Measurements from ENCODE around the gene PCNT.
"Not testable (repeated sequence)": the region's sequence is repeated elsewhere in the genome, so short reads cannot be mapped to it uniquely, and the experiment has no call there.

PCNT gene

GRCh38 chr21:46304955-46305354, 19.0 kb upstream of the PCNT start:
- no peak for DNase-seq

- DNase-seq = no peak
Observed at GRCh38 chr21:46307625-46308024, 16.3 kb upstream of the PCNT start.

- DNase-seq = no peak
Observed at GRCh38 chr21:46308431-46308830, 15.5 kb upstream of the PCNT start.

- DNase-seq = not testable (repeated sequence)
Observed at GRCh38 chr21:46310260-46310659, 13.7 kb upstream of the PCNT start.

GRCh38 chr21:46311568-46311967, 12.4 kb upstream of the PCNT start:
- no peak for DNase-seq

- DNase-seq = no peak
Observed at GRCh38 chr21:46312949-46313348, 11.0 kb upstream of the PCNT start.

- no peak for DNase-seq
Observed at GRCh38 chr21:46314441-46315020, 9.4 kb upstream of the PCNT start.

GRCh38 chr21:46316708-46317324, 7.1 kb upstream of the PCNT start:
- DNase-seq = no peak

GRCh38 chr21:46317710-46318463, 6.1 kb upstream of the PCNT start:
- DNase-seq = no peak

- no peak for DNase-seq
Observed at GRCh38 chr21:46318464-46318845, 5.5 kb upstream of the PCNT start.

GRCh38 chr21:46319186-46319585, 4.8 kb upstream of the PCNT start:
- no peak for DNase-seq

GRCh38 chr21:46320331-46320801, 3.6 kb upstream of the PCNT start:
- no peak for DNase-seq

- DNase-seq = no peak
Observed at GRCh38 chr21:46322351-46323226, 1.4 kb upstream of the PCNT start.

- no peak for DNase-seq
Observed at GRCh38 chr21:46323227-46323709, 688 bp upstream of the PCNT start.

- peak; percentile 88 for DNase-seq
Observed at GRCh38 chr21:46324390-46325072, 575 bp downstream of the PCNT start.

- peak; percentile 42 for DNase-seq
Observed at GRCh38 chr21:46325073-46325912, 1.3 kb downstream of the PCNT start.

GRCh38 chr21:46326110-46326703, 2.3 kb downstream of the PCNT start:
- DNase-seq = no peak

GRCh38 chr21:46327711-46328110, 3.8 kb downstream of the PCNT start:
- no peak for DNase-seq

- no peak for DNase-seq
Observed at GRCh38 chr21:46328151-46328550, 4.2 kb downstream of the PCNT start.

GRCh38 chr21:46329796-46330195, 5.8 kb downstream of the PCNT start:
- DNase-seq = no peak
